Measurements from ENCODE around the gene CRTAC1. TPM values are rescaled to one million over a fixed set of nuclear protein-coding genes. Genes with fewer than 3 reads are reported as not detected.

The CRTAC1 gene
- total RNA-seq, 4 donors from 2014 or later: 1.2 to 5.7 (median 1.7) TPM

DNA sequence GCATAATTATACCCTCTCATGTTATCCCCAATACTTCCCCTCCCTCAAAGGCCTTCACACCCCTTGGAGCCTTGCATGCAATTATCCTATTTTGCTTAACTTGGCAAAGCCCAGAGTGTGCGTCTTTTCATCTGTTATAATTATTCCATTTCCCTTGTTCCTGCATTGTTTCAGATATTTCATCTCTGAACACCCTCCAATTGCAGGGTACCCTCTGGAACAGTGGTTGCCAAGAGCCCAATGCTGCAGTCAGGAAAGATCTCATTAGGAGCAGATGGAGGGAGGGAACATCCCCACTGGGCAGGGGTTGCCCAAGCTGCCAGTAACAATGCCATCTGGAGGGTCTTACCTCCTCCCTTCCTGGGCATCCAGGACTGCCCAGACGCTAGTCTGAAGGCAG lies 199.2 kb downstream of the CRTAC1 start:
- WGBS, 2 donors (ENCODE audit: low coverage in 1 of 2): 71 to 100% methylated on average over 1 to 2 of the region's 2 CpGs
- no peaks in the 10 kb centered on the region for H3K4me1 ChIP-seq
- peaks cover 66% of the 10 kb centered on the region for H3K27me3 ChIP-seq
- H3K4me3 ChIP-seq: no peak overlapping the region
- no peak for ATAC-seq
- TF ChIP-seq EP300 (IDR thresholded peaks at IDR 0.05): no peak
- no peak for TF ChIP-seq POLR2A (IDR thresholded peaks at IDR 0.05)
- TF ChIP-seq POLR2AphosphoS5 (IDR thresholded peaks at IDR 0.05): no peak
- TF ChIP-seq, protein P1, sequence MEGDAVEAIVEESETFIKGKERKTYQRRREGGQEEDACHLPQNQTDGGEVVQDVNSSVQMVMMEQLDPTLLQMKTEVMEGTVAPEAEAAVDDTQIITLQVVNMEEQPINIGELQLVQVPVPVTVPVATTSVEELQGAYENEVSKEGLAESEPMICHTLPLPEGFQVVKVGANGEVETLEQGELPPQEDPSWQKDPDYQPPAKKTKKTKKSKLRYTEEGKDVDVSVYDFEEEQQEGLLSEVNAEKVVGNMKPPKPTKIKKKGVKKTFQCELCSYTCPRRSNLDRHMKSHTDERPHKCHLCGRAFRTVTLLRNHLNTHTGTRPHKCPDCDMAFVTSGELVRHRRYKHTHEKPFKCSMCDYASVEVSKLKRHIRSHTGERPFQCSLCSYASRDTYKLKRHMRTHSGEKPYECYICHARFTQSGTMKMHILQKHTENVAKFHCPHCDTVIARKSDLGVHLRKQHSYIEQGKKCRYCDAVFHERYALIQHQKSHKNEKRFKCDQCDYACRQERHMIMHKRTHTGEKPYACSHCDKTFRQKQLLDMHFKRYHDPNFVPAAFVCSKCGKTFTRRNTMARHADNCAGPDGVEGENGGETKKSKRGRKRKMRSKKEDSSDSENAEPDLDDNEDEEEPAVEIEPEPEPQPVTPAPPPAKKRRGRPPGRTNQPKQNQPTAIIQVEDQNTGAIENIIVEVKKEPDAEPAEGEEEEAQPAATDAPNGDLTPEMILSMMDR (IDR thresholded peaks at IDR 0.05): no peak
- no peaks in the 10 kb centered on the region for H3K36me3 ChIP-seq
- H3K27ac ChIP-seq: no peak overlapping the region
- peaks cover 0 to 6% (median 0%) of the 10 kb centered on the region in 3 donors for H3K9me3 ChIP-seq

- Histone ChIP-seq H3K9me3 (no peaks in the 10 kb centered on the region), H3K4me3 (no peak overlapping the region), H3K4me1 (no peaks in the 10 kb centered on the region), H3K27me3 (peaks cover 58% of the 10 kb centered on the region), H3K27ac (no peak overlapping the region), H3K36me3 (no peaks in the 10 kb centered on the region)
- TF ChIP-seq, protein P1 (IDR thresholded peaks at IDR 0.05): no peak
- TF ChIP-seq POLR2A (IDR thresholded peaks at IDR 0.05) (no peak), POLR2AphosphoS5 (IDR thresholded peaks at IDR 0.05) (no peak), EP300 (IDR thresholded peaks at IDR 0.05) (no peak)
- WGBS, 2 donors (ENCODE audit: low coverage in 1 of 2): 0 to 10% methylated on average over 2 to 3 of the region's 3 CpGs
- no peak for ATAC-seq
Measured at GRCh38 chr10:97830064-97830463, 200.4 kb downstream of the CRTAC1 start.

DNA sequence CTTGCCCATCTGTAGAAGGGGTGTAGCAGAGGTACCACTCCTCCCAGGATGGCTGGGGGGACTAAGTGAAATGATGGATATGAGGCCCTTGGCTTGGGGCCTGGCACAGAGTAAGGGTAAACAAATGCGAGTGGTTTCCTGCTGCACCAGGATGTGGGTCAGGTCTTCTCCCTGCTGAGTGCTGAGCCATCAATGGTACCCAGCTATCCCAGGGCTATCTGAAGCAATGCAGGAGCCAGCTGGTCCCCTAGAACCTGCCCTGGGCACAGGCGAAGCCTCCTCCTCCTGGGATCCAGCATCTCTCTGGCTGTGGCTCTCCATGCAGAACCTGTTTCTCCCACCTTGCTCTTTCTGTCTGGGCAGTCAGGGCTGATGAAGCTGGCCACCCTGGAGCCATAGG lies 201.7 kb downstream of the CRTAC1 start:
- Histone ChIP-seq H3K4me3 (no peak overlapping the region), H3K36me3 (no peaks in the 10 kb centered on the region), H3K27me3 (peaks cover 62% of the 10 kb centered on the region), H3K4me1 (no peaks in the 10 kb centered on the region), H3K27ac (no peak overlapping the region), H3K9me3 (no peaks in the 10 kb centered on the region)
- no CpG with 5 or more reads among the region's 2 CpGs for WGBS, 2 donors (ENCODE audit: low coverage in 1 of 2)
- TF ChIP-seq, protein P1 (IDR thresholded peaks at IDR 0.05): no peak
- TF ChIP-seq EP300 (IDR thresholded peaks at IDR 0.05) (no peak), POLR2A (IDR thresholded peaks at IDR 0.05) (no peak), POLR2AphosphoS5 (IDR thresholded peaks at IDR 0.05) (no peak)
- ATAC-seq: no peak

DNA sequence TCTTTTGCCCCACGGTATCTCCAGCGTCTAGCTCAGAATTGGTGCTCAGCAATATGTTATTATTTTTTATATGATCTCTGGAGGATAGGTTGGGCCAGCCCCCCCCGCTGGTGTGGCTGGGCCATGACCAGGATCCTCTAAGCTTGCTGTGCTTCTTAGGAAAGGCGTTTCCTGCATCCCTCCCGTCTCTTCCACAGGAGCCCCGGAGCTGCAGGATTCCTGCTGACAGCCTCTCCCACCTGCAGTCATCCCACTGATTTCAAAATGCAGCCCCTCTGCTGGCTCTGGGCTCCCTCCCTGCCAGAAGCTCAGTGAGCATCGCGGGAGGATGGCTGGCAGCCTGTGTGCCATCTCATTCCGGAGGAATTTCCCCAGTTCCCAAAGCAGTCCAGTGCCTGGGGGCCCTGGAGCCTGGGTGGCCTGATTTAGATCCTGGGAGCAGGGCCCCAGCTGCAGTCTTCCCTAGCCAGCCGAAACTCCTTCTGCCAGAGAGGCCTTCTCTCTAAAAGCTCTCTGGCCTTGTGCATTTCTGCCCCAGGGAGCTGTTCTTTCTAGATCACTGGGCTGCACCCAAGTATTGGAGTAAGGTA lies 202.6 kb downstream of the CRTAC1 start:
- no peak for TF ChIP-seq EP300 (IDR thresholded peaks at IDR 0.05)
- no peak for TF ChIP-seq POLR2A (IDR thresholded peaks at IDR 0.05)
- TF ChIP-seq POLR2AphosphoS5 (IDR thresholded peaks at IDR 0.05): no peak
- TF ChIP-seq, protein P1 (IDR thresholded peaks at IDR 0.05): no peak
- Histone ChIP-seq H3K36me3 (no peaks in the 10 kb centered on the region), H3K9me3 (no peaks in the 10 kb centered on the region), H3K4me3 (no peak overlapping the region), H3K4me1 (no peaks in the 10 kb centered on the region), H3K27me3 (peaks cover 62% of the 10 kb centered on the region), H3K27ac (no peak overlapping the region)
- no peak for ATAC-seq
- WGBS, 2 donors (ENCODE audit: low coverage in 1 of 2): 23 to 31% methylated on average over 8 of the region's 10 CpGs

DNA sequence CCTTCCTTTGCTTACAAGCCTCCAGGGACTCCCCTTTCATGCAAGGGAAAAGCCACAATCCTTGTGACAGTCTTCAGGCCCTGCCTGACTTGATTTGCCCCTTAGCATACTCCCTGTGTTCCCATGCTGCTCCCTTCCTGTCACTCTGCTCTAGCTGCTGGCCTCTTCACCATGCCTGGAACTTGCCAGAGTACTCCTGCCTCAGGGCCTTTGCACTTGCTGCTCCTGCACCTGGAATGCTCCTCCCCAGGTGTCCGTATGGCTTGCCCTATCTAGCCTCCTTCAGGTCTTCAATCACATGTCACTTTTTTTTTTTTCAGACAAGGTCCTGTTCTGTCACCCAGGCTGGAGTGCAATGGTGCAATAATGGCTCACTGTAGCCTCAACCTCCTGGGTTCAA lies 203.5 kb downstream of the CRTAC1 start:
- TF ChIP-seq POLR2A (IDR thresholded peaks at IDR 0.05): no peak
- TF ChIP-seq, protein P1 (IDR thresholded peaks at IDR 0.05): no peak

More for the DNA sequence above, 203.5 kb downstream of the CRTAC1 start:
- no peaks in the 10 kb centered on the region for H3K9me3 ChIP-seq
- ATAC-seq: no peak
- no peaks in the 10 kb centered on the region for H3K4me1 ChIP-seq
- H3K27ac ChIP-seq: no peak overlapping the region
- H3K36me3 ChIP-seq: no peaks in the 10 kb centered on the region
- 50 to 88% methylated on average over 1 of the region's 1 CpG for WGBS, 2 donors (ENCODE audit: low coverage in 1 of 2)
- H3K4me3 ChIP-seq: no peak overlapping the region
- H3K27me3 ChIP-seq: peaks cover 61% of the 10 kb centered on the region
